Ishikawa (cell line): ENCODE data around the gene ZNF81.

Source experiments
- CEBPB ChIP-seq: IDR thresholded peaks from 2 replicates; pipeline ENCODE4 v1.6.1; 2012
- CREB1 ChIP-seq: IDR thresholded peaks from 2 replicates; pipeline ENCODE4 v1.6.1; 2012; ENCODE audit warnings: low read depth
- EGR1 ChIP-seq: IDR thresholded peaks from 2 replicates; pipeline ENCODE4 v1.6.1; 2012
- EP300 ChIP-seq: IDR thresholded peaks from 2 replicates; pipeline ENCODE4 v1.6.1; 2012; ENCODE audit warnings: borderline replicate concordance
- FOXM1 ChIP-seq: IDR thresholded peaks from 2 replicates; pipeline ENCODE4 v1.6.1; 2012; ENCODE audit warnings: low read depth, borderline replicate concordance
- MAX ChIP-seq: IDR thresholded peaks from 2 replicates; pipeline ENCODE4 v1.6.1; 2012
- NFIC ChIP-seq: IDR thresholded peaks from 2 replicates; pipeline ENCODE4 v1.6.1; 2012
- RAD21 ChIP-seq: IDR thresholded peaks from 2 replicates; pipeline ENCODE4 v1.6.1; 2012; ENCODE audit warnings: low read depth
- REST ChIP-seq: IDR thresholded peaks from 2 replicates; pipeline ENCODE4 v1.6.1; 2012; ENCODE audit warnings: low read depth, mild to moderate bottlenecking
- TAF1 ChIP-seq: IDR thresholded peaks from 2 replicates; pipeline ENCODE4 v1.6.1; 2012; ENCODE audit warnings: low read depth, mild to moderate bottlenecking
- TCF12 ChIP-seq: IDR thresholded peaks from 2 replicates; pipeline ENCODE4 v1.6.1; 2012; ENCODE audit warnings: low read depth
- TEAD4 ChIP-seq: IDR thresholded peaks from 2 replicates; pipeline ENCODE4 v1.6.1; 2012
- USF1 ChIP-seq: IDR thresholded peaks from 2 replicates; pipeline ENCODE4 v1.6.1; 2012
- YY1 ChIP-seq: IDR thresholded peaks from 2 replicates; pipeline ENCODE4 v1.6.1; 2012; ENCODE audit warnings: low read depth
- ZBTB7A ChIP-seq: IDR thresholded peaks from 2 replicates; pipeline ENCODE4 v1.6.1; 2012; ENCODE audit warnings: low read depth

The ZNF81 gene

GRCh38 chrX:47933946-47934345 lies 97.2 kb downstream of the ZNF81 start:
- no peak for TF ChIP-seq YY1
- TF ChIP-seq EGR1: no peak
- no peak for TF ChIP-seq USF1
- no peak for TF ChIP-seq EP300
- TF ChIP-seq CREB1: no peak
- TF ChIP-seq RAD21: no peak
- no peak for TF ChIP-seq NFIC
- TF ChIP-seq MAX: no peak
- no peak for TF ChIP-seq CEBPB
- no peak for TF ChIP-seq TCF12
- TF ChIP-seq TEAD4: no peak
- TF ChIP-seq REST: no peak
- no peak for TF ChIP-seq TAF1
- TF ChIP-seq FOXM1: no peak
- TF ChIP-seq ZBTB7A: no peak

GRCh38 chrX:47936224-47936939 lies 99.7 kb downstream of the ZNF81 start:
- TF ChIP-seq ZBTB7A (no peak), TEAD4 (no peak), RAD21 (no peak), CEBPB (no peak), NFIC (no peak), TCF12 (no peak), MAX (no peak), FOXM1 (no peak), CREB1 (no peak), REST (no peak), EGR1 (no peak), YY1 (no peak)

- no peak for TF ChIP-seq USF1
- TF ChIP-seq EP300: no peak
- no peak for TF ChIP-seq CREB1
- no peak for TF ChIP-seq MAX
- TF ChIP-seq ZBTB7A: no peak
- TF ChIP-seq REST: no peak
- no peak for TF ChIP-seq TCF12
- TF ChIP-seq TEAD4: no peak
- no peak for TF ChIP-seq RAD21
- no peak for TF ChIP-seq YY1
- TF ChIP-seq FOXM1: no peak
- no peak for TF ChIP-seq EGR1
- no peak for TF ChIP-seq CEBPB
- TF ChIP-seq NFIC: no peak
- no peak for TF ChIP-seq TAF1
These were observed 100.2 kb downstream of the ZNF81 start for GRCh38 chrX:47936940-47937317.

GRCh38 chrX:47940448-47940847 lies 103.7 kb downstream of the ZNF81 start:
- TF ChIP-seq FOXM1 (no peak), YY1 (no peak), TCF12 (no peak), NFIC (no peak), EP300 (no peak), REST (no peak), TAF1 (no peak), TEAD4 (no peak), EGR1 (no peak), CEBPB (no peak), MAX (no peak), RAD21 (no peak), USF1 (no peak)
